GM18873 (cell line): Measurements from ENCODE around the gene NEGR1.

Experiments used
- ATAC-seq: cut with Tn5 transposase; IDR thresholded peaks from one replicate; pipeline ENCODE4 v1.9.1; 2021; ENCODE audit warnings: mild to moderate bottlenecking, moderate library complexity, moderate number of reproducible peaks; ENCODE audit not compliant: unreplicated experiment, low FRiP score

NEGR1 gene

GRCh38 chr1:72056516-72056915, 225.8 kb downstream of the NEGR1 start:
- ATAC-seq: no peak

- no peak for ATAC-seq
Measured at GRCh38 chr1:72051538-72051937, 230.8 kb downstream of the NEGR1 start.

GRCh38 chr1:72050551-72050950, 231.8 kb downstream of the NEGR1 start:
- no peak for ATAC-seq

- ATAC-seq: no peak
Measured at GRCh38 chr1:72037745-72038343, 244.5 kb downstream of the NEGR1 start.

- no peak for ATAC-seq
Measured at GRCh38 chr1:72034827-72035226, 247.5 kb downstream of the NEGR1 start.

- ATAC-seq: no peak
Measured at GRCh38 chr1:72023063-72023930, 259.0 kb downstream of the NEGR1 start.

GRCh38 chr1:72018562-72018961, 263.8 kb downstream of the NEGR1 start:
- no peak for ATAC-seq

GRCh38 chr1:72015006-72015405, 267.3 kb downstream of the NEGR1 start:
- no peak for ATAC-seq

GRCh38 chr1:72013161-72013560, 269.2 kb downstream of the NEGR1 start:
- no peak for ATAC-seq

GRCh38 chr1:72011721-72012120, 270.6 kb downstream of the NEGR1 start:
- no peak for ATAC-seq

- no peak for ATAC-seq
Measured at GRCh38 chr1:72010094-72010431, 272.3 kb downstream of the NEGR1 start.

GRCh38 chr1:72009173-72010093, 272.9 kb downstream of the NEGR1 start:
- no peak for ATAC-seq

GRCh38 chr1:72007312-72007711, 275.0 kb downstream of the NEGR1 start:
- no peak for ATAC-seq

- no peak for ATAC-seq
Measured at GRCh38 chr1:72006092-72006491, 276.2 kb downstream of the NEGR1 start.

GRCh38 chr1:72003092-72003491, 279.2 kb downstream of the NEGR1 start:
- no peak for ATAC-seq

- no peak for ATAC-seq
Measured at GRCh38 chr1:72000809-72001208, 281.5 kb downstream of the NEGR1 start.

GRCh38 chr1:71994646-71995045, 287.7 kb downstream of the NEGR1 start:
- ATAC-seq: no peak

GRCh38 chr1:71987181-71987580, 295.2 kb downstream of the NEGR1 start:
- ATAC-seq: no peak

GRCh38 chr1:71986160-71986559, 296.2 kb downstream of the NEGR1 start:
- ATAC-seq: no peak

GRCh38 chr1:71980556-71980955, 301.8 kb downstream of the NEGR1 start:
- no peak for ATAC-seq

GRCh38 chr1:71979882-71980281, 302.5 kb downstream of the NEGR1 start:
- no peak for ATAC-seq
